ENCODE results near the gene LPAR4.

GRCh38 chrX:78747971-78748370 lies 451 bp downstream of the LPAR4 start:
- TF ChIP-seq POLR2AphosphoS5 (IDR thresholded peaks at IDR 0.05): no peak
- TF ChIP-seq CTCF (IDR thresholded peaks at IDR 0.05 in 8 of 11, conservative IDR thresholded peaks at IDR 0.05 in 3 of 11): no peak
